Stimulated activated CD8-positive, alpha-beta memory T cell treated with anti-CD3 and anti-CD28 coated beads, Interleukin-15, amount 100 ng/mL, for 1 hour (primary cell): ENCODE results near the gene SLC1A3.
"Not testable (repeated sequence)": the region's sequence is repeated elsewhere in the genome, so short reads cannot be mapped to it uniquely, and the experiment has no call there.

ENCODE experiments used
- DNase-seq: peaks from one replicate; pipeline ENCODE4 v3.0.0-alpha.2; 2020; ENCODE audit warnings: low read depth

The SLC1A3 gene

DNA sequence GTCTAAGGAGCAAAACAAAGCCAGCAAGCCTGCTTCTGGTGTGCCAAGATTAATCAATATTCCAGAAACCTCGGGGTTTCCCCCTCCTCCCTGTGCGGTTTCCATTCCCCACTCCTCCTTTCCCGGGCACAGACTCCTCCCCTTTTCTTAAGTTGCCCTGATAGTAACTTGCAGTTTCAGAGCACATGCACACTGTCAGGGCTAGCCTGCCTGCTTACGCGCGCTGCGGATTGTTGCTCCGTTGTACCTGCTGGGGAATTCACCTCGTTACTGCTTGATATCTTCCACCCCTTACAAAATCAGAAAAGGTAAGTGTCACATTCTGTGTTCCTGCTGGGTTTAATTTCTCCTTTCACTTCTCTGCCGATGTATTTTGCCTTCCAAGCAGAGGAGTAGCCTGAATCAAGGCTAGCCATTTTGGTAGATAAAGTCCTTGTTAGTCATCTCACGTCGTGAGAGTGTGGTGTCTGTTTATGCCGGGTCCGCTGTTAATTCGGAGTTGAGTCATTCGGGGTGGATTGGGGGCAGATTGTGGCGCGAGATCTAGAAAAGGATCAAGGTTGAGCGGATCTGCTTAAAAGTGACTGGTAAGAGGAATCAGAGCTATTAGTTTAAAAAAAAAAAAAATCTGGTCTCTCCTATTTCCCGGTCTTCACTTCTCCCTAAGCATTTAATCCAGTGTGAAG is at the start of gene SLC1A3:
Gene SLC1A3, plus strand, starts transcription at position 179 of the 686 bp plus-strand sequence. CDS start 1,818 bp downstream, outside the sequence.
- no peak for DNase-seq

DNA sequence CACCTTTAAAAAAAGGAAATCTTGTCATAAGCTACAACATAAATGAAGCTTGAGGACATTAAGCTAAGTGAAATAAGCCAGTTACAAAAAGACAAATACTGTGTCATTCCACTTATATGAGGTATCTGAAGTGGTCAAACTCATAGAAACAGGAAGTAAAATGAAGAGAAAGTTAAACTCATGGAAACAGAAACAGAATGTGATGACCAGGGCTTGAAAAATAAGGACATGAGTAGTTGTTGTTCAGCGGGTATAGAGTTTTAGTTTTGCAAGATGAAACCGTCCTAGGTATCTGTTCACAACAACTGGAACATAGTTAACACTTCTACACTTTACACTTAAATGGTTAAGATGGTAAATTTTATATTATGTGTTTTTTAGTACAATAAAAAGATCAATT is 47.8 kb upstream of the SLC1A3 start:
- no peak for DNase-seq

DNA sequence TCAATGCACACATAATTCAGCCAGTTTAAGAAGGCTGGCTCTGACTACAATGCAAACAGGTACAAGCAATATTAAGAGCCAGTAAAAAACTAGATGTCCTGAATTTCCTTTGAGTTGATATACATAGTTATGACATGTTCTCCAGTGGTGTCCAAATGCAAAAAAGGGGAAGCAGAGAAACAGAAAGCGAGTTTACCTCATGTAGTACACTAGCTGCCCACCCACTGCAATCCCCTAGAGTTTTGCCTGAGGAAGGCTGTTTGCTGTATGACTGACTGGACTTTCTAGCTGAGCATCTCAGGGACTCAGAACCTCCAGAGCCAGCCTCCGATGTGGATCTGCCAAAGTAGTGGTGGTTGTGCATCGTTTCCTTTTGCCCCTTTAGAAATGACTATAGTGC is 44.8 kb upstream of the SLC1A3 start:
- no peak for DNase-seq

DNA sequence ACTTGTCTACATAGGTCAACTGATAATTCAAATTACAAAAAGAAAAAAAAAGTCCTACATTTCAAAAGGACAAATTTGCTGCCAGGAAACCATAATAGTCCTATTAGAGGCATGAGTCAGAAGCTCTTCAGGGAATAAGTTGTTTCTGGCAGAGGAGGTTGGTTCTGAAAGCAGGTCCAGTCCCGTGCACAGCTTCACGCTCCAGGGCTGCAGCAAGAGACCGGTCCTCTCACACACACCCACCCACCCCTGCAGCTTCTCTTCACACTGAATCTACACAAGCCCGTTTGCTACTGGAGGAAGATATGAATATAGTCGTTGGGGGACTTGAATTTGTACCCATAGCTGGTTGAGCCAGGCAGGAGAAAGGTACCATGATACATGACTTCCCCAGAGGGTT is 36.9 kb upstream of the SLC1A3 start:
- DNase-seq, result no peak

DNA sequence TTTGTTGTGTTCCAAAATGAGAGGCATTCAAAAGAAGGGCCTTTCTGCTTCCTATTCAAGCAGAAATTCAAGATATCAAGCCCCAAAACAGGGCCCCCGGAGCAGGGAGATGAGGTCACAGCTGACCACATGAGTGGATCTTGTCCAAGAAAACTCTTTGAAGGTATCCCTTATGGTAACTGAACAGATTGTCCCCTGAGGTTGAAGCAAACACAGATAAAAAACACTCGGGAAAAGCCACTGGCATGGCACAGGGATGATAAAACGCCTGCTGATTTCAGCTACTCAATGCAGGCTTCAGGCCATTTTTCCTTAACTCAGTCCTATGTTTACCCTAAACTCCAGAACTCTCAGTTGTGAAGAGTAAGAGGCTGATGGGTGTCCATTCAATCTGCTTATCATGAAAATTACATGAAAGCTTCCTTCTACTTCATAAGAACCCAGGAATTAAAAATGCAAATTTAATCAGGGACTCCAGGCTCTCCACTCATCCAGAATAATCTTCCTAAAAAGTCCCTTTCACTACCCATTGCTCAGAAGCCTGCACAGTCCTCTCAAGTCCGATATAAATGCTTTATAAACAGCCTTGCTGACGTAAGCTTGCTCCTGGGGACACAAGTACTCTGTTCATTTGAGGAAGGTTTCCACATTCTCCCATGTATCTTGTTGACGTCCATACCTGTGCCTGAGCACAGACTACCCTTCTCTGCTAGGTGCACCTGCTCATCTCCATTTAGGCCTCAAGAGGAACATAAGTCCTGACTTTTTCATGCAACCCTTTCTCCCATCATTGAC is 35.9 kb upstream of the SLC1A3 start:
- no peak for DNase-seq

DNA sequence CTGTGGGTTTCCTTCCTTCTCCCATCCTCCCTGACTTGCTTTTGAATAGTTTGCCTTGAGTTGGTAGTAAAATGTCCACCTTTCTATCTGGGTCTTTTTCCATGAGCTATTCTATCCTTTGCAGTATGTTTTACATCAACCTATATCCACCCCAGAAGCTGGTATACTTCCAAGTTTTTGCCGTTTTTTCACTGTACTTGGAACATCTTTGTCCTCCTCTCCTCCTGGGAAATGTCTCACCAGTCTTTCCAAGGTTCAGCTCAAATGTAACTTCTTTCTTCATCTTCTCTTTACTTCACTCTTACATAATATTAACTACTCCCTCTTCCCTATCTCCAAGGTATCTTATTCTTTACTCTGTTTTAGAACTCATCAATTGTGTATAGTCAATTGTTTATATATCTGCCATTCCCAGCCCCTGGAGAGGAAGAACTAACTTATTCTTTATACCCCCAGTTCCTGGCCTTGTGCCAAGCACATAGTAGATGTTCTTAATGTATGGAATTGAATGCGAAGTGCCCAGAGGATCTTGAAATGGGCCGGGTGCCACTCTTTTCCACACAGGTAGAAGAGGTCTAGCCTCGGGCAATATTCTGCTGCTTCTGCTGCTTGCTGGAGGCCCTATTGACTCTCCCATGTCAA is 34.9 kb upstream of the SLC1A3 start:
- DNase-seq, result no peak

DNA sequence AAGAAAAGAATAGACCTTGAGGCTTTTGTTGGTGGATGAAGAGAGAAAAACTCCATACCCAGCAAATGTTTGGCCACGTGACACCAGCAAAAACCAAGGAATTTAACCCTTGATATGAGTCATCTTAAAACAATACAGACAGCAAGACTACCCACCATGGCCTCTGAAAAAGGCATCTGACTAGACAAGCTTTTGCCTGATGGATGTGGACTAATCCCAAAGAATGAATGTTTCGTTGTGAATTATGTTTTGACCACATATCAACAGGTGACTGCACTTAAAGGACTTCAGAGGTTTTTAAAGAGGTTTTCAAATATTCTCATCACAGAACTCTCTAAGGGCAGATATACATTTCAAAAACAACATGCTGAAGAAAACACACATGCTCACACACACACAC is 33.0 kb upstream of the SLC1A3 start:
- DNase-seq, result no peak

DNA sequence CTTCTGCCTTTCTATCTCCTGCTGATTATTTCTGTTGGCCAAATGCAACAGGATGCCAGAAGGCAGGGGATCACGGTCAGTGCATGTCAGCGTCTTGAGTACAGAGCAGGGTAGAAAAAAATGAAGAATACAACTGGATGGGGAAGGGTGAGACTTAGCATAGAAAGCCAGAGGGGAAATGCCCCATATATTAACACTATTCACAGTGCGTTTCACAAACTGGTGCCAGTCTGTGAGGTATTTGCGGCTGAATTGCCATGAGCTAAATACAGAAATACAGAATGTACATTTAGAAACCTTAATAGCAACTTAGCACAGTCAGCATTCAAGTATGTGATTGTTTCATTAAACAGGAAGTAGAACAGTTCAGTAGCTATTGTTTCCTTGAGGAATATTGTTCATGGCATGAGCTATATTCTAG is 31.0 kb upstream of the SLC1A3 start:
- DNase-seq, result no peak

DNA sequence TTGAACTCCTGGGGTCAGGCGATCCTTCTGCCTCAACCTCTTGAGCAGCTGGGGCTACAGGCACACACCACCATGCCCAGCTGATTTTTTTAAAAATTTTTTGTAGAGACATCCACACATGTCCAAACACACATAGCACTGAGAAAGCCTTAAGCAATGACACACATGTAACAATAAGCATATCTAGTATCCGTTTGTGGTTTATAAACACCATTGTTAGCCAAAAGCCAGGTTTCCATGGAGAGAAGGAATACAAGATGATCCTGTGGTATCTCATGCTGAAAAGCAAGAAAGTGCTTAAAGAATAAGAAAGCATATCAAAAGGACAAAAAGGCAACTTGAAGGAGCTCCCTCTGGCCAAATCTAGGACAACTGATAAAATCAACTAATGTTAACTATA is 29.7 kb upstream of the SLC1A3 start:
- no peak for DNase-seq

DNA sequence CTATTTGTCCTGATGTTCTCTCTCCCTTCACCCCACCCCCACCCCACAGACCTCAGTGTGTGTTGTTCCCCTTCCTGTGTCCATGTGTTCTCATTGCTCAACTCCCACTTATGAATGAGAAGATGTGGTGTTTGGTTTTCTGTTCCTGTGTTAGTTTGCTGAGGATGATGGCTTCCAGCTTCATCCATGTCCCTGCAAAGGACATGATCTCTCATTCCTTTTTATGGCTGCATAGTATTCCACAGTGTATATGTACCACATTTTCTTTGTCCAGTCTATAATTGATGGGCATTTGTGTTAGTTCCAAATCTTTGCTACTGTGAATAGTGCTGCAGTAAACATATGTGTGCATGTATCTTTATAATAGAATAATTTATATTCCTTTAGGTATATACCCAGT is 26.5 kb upstream of the SLC1A3 start:
- DNase-seq, result not testable (repeated sequence)

DNA sequence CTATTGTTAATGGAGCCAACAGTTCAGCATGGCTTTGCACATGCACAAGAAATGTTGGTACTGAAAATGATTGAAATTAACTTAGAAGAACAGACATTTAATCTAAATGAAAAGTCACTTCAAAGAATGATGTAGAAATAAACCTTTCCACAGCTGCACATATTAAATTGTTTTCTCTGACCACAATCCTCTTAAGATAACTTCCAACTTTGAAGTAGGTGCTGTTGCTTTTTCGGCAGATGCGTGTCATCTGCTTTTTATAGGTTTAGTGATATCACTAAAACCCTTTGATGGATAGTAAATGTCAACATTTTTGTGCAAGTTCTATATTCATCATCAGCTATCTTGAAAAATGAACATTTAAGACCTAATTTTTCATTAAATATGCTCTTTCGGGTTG is 25.3 kb upstream of the SLC1A3 start:
- DNase-seq, result no peak

DNA sequence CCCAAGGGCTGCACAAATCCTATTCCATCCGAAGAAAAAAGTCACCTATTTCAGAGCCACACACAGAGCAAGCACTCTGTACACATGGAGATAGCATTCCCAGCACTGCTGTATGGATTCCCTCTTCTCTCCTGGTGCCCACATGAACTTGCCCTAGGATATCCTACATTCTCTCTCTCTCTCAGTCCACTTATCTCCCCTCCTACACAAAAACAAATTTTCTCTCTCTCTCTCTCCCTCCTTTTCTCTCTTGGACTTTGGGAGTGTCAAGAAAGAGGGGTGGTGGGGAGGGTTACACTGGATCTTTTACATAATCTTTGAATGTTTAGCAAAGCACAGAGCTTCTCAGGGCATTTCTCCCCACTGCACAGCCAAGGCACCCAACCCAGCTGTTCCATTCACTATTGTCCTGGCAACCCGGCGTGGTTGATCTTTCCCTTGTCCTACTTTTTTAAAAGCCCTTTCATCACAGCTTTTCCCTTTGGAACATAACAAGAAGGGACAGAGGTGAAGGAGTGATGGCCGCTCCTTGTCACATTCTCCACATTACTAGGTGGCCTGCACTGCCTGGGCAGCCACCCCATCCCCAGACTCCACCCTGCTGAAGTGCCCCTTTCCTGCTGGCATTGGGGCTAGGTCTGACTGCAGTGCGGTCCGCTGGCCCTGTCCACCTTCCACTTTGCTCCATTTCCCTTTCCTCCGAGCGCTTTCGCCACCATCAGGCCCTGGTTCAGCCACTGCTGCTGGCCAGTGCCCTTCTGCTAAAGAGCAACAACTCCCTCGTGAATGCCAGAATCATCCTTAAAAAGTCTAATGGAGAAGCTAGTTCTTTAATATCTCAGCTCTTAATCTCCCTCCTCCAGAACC is 22.2 kb upstream of the SLC1A3 start:
- DNase-seq, result no peak

DNA sequence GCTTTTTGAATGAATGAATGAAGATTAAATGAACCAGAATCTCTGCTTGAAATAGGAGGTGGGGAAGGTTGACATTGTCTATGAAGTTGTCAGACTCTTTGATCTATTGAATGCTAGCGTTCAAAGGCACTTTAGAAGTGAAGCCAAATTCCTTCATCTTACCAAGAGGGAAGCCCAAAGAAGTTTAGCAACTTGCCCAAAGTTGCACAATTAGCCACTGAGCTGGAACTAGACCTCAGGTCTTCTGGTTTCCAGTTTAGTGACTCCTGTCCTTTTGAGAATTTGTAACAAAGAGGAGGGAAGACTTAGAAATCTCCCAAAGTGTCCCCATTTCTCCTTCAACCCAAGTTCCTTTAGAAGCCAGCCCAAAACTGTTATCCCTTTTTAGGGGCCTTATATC is 20.7 kb upstream of the SLC1A3 start:
- no peak for DNase-seq

DNA sequence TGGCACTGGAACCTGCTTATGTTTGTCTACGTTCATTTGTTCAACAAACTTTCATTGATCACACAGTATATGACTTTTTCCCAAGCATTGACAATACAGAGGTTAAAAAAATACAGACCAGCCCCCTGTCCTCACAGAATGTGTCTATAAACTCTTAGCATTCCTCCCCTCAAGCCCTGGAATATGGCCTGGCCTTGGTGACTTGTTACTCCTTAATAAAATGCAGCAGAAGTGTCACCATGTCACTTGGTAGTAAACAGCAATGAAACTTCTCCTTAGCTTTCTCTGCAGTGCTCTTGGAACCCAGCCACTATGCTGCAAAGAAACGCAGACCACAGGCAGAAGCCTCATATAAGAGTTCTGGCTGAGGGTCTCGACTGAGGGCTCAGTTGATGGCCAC is 19.1 kb upstream of the SLC1A3 start:
- no peak for DNase-seq

DNA sequence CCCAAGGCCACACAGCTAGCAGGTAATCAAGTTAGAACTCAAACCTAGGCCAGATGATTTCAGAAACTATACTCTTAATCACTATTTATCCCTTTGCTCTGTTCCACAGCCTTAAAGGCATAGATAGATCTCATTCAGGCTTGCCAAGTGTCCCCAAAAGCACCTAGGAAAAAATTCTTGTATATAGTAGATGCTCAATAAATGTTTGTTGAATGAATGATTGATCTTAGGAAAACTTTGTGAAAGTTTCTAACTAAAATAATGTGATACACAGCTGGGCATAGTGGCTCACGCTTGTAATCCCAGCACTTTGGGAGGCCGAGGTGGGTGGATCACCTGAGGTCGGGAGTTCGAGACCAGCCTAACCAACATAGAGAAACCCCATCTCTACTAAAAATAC is 16.7 kb upstream of the SLC1A3 start:
- not testable (repeated sequence) for DNase-seq

DNA sequence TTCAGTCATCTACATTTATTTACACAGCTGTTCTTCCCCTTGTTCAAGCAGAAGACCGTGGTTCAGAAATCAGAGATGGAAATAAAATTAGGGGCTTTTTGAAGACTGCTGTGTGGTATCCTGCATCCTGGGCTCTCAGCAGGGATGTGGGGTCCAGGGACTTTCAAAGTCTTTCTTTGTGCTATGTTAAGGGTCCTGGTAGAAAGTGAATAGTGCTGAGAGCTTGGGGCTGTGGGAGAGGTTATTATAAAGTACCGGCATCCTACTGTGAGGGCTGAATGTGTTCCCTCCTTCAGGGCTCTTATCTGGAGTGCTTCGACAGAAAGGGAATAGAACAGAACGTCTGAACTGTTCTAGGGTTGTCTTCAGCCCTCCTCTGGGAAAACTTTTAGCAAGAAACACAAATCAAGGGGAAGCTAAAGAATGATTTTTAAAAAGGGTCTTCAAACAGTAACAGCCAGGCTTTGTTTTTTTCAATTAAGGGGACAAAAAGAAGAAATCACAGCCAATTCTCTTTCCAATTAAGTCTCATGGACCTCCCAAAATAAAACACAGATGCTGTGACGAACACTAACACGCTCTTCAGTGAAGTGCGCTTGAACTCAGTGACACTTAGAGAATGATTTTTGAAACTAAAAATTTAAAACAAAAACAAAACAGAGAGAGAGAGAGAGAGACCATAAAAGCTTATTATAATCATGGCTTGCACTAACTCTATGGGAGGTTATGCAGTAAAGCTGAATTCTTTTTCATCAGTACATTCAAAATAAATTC is 15.7 kb upstream of the SLC1A3 start:
- no peak for DNase-seq

DNA sequence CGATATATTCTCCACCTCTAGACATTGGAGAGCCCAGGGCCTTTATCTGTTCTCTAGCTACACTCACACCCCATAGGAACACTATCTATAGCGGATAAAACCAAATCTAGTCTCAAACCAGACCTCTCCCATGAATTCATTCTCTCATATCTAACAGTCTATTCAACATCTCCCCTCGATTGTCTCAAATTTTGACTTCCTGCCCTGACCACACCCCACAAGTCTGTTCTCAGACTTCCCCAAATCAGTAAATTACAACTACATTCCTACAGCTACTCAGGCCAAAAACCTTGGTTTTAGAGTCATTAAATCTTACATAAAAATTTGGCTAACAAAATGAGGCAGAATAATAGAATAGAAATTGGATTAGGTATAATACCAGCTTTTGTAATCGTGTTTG is 12.5 kb upstream of the SLC1A3 start:
- DNase-seq, result no peak

DNA sequence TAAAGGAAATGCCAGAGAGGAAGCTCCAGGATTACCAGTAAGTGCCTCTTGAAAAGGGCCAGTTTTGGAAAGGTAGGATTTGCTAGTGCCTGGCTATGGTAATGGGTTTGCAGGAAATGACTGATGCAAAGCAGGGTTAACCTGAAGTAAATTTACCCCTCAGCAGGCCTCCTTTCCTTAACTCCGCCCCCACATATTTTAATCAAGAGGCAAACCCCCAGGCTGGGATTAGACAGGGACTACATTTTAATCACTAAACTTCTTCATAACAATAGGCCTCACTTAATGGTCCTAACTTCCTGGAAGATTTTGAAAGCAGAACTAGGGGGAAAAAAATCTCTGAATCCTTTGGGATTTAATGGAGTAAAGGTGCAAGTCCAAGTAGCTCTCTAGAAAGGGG is 10.2 kb upstream of the SLC1A3 start:
- no peak for DNase-seq

DNA sequence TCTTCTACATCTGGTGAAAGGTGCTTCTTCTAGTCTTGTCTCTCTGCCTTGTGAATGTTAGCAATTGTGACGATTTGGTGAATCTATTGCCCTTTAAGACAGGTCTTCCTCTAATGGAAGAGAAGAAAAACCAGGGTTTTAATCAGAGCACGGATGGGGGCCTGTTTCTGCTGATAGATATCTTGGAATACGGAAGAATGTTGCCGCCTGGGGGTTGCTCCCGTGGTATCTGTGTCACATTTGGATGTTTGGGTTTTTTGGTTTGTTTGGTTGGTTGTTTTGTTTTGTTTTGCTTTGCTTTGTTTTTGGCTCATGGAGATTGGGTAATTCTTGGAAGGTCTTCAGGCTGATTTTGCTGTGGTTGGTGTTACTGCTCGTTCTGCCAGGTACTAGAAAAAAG is 9.7 kb upstream of the SLC1A3 start:
- DNase-seq, result no peak

DNA sequence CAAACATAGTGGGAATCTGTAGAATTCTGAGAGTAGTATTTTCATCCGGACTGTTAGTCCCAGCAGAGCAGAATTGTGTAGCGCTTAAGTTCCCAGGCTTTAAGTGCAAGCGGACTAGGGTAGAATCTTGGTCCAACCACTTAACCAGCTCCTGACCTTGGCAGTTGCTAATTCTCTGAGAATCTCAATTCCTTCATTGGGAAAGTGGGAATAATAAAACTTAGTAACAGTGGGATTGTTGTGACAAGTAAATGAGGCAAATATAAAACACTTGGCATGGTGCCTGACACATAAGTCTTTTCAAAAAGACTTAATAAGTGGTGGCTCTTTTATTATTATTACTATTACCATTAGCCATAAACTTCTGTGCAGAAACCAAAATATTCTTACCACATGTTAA is 8.4 kb upstream of the SLC1A3 start:
- no peak for DNase-seq

DNA sequence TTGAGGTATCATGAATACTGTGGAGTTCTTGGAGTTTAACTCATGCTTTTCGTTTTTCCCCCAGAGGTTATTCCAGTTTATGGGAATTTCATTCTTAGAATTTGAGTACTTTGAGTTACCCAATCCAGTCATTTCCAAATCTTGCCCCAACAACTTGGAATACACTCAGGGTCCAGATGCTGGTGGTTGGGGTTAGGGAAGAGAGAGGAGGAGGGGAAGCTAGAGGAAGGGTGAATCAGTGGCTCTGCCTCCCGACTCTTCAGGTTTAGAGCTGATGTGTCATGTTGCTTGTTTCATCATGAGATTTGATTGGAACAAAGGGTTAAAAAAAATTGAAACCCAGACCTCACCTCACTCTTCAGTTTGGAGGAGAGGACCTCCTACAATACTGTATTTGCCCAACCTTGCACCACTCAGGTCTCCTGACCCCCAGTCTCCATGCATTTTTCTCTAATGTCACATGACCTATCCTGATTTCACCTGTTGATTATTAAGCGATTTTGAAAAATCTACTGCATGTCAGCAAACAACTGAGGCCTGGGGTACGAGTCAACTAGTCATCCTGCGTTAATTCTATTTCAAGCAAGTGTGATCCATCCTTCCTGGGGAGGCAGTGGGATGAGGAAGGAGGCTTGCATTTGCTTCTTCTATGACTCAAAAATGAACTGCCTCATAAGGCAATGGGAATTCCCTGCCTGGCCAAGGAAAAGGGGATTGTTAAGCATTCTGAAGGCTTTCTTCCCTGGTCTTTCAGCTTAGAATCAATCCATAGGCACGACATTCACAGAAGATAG is 6.2 kb upstream of the SLC1A3 start:
- no peak for DNase-seq
